PC-3 (cell line): ENCODE data around the gene DBH. TPM values are rescaled to one million over a fixed set of nuclear protein-coding genes. Genes with fewer than 3 reads are reported as not detected.
A peak's percentile ranks its signal among the peaks of the same experiment; 100 is the strongest.

Source experiments
- ATAC-seq: fragments of 200-7000 bp; cut with Tn5 transposase; 2 replicates; pipeline ENCODE4 v1.9.1; 2020; ENCODE audit warnings: mild to moderate bottlenecking, moderate library complexity
- BruUV-seq: library from RNA; stranded (reverse); fragments of 400-500 nt; replicated peaks from 2 replicates; lab custom pipeline; 2021; lab: Mats Ljungman, UMichigan
- CTCF ChIA-PET: fragments of 300-600 bp; sonication (Branson Sonifier 250); formaldehyde crosslinking; loops from one replicate; lab custom pipeline; 2022; ENCODE audit warnings: antibody characterized with exemption; lab: Charles Lee
- POLR2A ChIA-PET: fragments of 300-600 bp; sonication (Branson Sonifier 250); formaldehyde crosslinking; loops from one replicate; lab custom pipeline; 2022; ENCODE audit warnings: antibody characterized with exemption; ENCODE audit not compliant: unreplicated experiment; lab: Charles Lee
- DNase-seq: peaks from one replicate; pipeline ENCODE4 v3.0.0-alpha.2; 2015
- H2AFZ ChIP-seq: fragments of 300-600 bp; sonication (generic); 2 replicates; pipeline ENCODE4 v1.6.0; 2016; ENCODE audit warnings: antibody characterized with exemption, low read length
- H3F3A ChIP-seq: fragments of 300-600 bp; sonication (generic); one replicate; pipeline ENCODE4 v1.6.0; 2017; ENCODE audit warnings: antibody characterized with exemption, low read length, control low read depth, mild to moderate bottlenecking; ENCODE audit not compliant: unreplicated experiment
- H3K27ac ChIP-seq: fragments of 300-600 bp; sonication (generic); 2 replicates; pipeline ENCODE4 v1.5.1; 2016; ENCODE audit warnings: mild to moderate bottlenecking, low read length
- H3K27me3 ChIP-seq: fragments of 300-600 bp; sonication (generic); 2 replicates; pipeline ENCODE4 v1.6.1; 2016; ENCODE audit warnings: low read length, mixed read lengths
- H3K36me3 ChIP-seq: fragments of 300-600 bp; sonication (generic); 2 replicates; pipeline ENCODE4 v1.6.1; 2016; ENCODE audit warnings: low read depth, mixed run types, low read length, mixed read lengths
- H3K4me1 ChIP-seq: fragments of 300-600 bp; sonication (generic); 2 replicates; pipeline ENCODE4 v1.5.1; 2016; ENCODE audit warnings: low read length; ENCODE audit not compliant: insufficient read depth
- H3K4me2 ChIP-seq: fragments of 300-600 bp; sonication (generic); 2 replicates; pipeline ENCODE4 v1.6.0; 2016; ENCODE audit warnings: low read length
- H3K4me3 ChIP-seq: fragments of 300-600 bp; sonication (generic); 2 replicates; pipeline ENCODE4 v1.5.1; 2016; ENCODE audit warnings: mild to moderate bottlenecking, low read length, mixed read lengths
- H3K79me2 ChIP-seq: fragments of 300-600 bp; sonication (generic); 2 replicates; pipeline ENCODE4 v1.6.1; 2017; ENCODE audit warnings: low read length, mixed read lengths
- H3K9ac ChIP-seq: fragments of 300-600 bp; sonication (generic); 2 replicates; pipeline ENCODE4 v1.6.0; 2016; ENCODE audit warnings: mild to moderate bottlenecking, low read length
- H3K9me2 ChIP-seq: fragments of 300-600 bp; sonication (generic); replicated peaks from 2 replicates; pipeline ENCODE4 v1.6.1; 2016; ENCODE audit warnings: mixed run types, low read length, mixed read lengths
- H3K9me3 ChIP-seq: fragments of 300-600 bp; sonication (generic); 2 replicates; pipeline ENCODE4 v1.6.1; 2016; ENCODE audit warnings: low read length, mixed read lengths
- H4K20me1 ChIP-seq: fragments of 300-600 bp; sonication (generic); 2 replicates; pipeline ENCODE4 v1.6.1; 2016; ENCODE audit warnings: low read length, mixed read lengths
- CTCF ChIP-seq: fragments of 300-600 bp; sonication (generic); conservative IDR thresholded peaks from 2 replicates; pipeline ENCODE4 v1.5.1; 2017; ENCODE audit warnings: antibody characterized with exemption, low read depth, mild to moderate bottlenecking, low read length
- EZH2 ChIP-seq: fragments of 300-600 bp; sonication (generic); IDR thresholded peaks from one replicate; pipeline ENCODE4 v1.6.1; 2017; ENCODE audit warnings: antibody characterized with exemption, mild to moderate bottlenecking, low read length; ENCODE audit not compliant: unreplicated experiment
- EZH2phosphoT487 ChIP-seq: fragments of 300-600 bp; sonication (generic); IDR thresholded peaks from 2 replicates; pipeline ENCODE4 v1.6.1; 2018; ENCODE audit warnings: mild to moderate bottlenecking, antibody characterized with exemption, low read length, borderline replicate concordance
- intact Hi-C: fragments of 100-400 bp; cut with micrococcal nuclease; formaldehyde crosslinking; loops from 2 replicates; pipeline ENCODE4 v1.9.0; 2023
- total RNA-seq: library from RNA; depleted of rRNA; stranded (reverse); fragments of >200 nt; gene quantifications from 2 replicates; pipeline ENCODE4 v1.2.3, GENCODE V29; 2014

DBH gene
- total RNA-seq, 1 experiment from 2014 or later = not detected

- Histone ChIP-seq H3K27me3 (peaks cover 1% of the 10 kb centered on the region; the same call in 1 of the 2 replicates), H2AFZ (no peak overlapping the region), H3K27ac (no peak overlapping the region), H3K79me2 (no peaks in the 10 kb centered on the region), H3K4me1 (peaks cover 6% of the 10 kb centered on the region), H3K9me3 (no peaks in the 10 kb centered on the region), H3K9me2 (no peaks in the 10 kb centered on the region), H3K4me3 (no peak overlapping the region), H3K36me3 (no peaks in the 10 kb centered on the region), H3K9ac (no peak overlapping the region), H3K4me2 (no peak overlapping the region), H3F3A (no peaks in the 10 kb centered on the region), H4K20me1 (no peaks in the 10 kb centered on the region)
- ATAC-seq = no peak
- no TSS peak for BruUV-seq
- POLR2A ChIA-PET = no interaction called here
- CTCF ChIA-PET = no interaction called here
- intact Hi-C loops = no loop called here
- DNase-seq = no peak
- no peak for TF ChIP-seq EZH2phosphoT487
- TF ChIP-seq EZH2 = no peak
Observed at GRCh38 chr9:133661846-133662540, 25.8 kb downstream of the DBH start.

GRCh38 chr9:133664173-133665050, 28.2 kb downstream of the DBH start:
- Histone ChIP-seq H4K20me1 (no peaks in the 10 kb centered on the region), H3K9me3 (no peaks in the 10 kb centered on the region), H3F3A (no peaks in the 10 kb centered on the region), H3K36me3 (no peaks in the 10 kb centered on the region), H3K27ac (no peak overlapping the region), H2AFZ (no peak overlapping the region), H3K79me2 (no peaks in the 10 kb centered on the region), H3K9ac (no peak overlapping the region), H3K4me3 (no peak overlapping the region), H3K9me2 (no peaks in the 10 kb centered on the region), H3K27me3 (no peaks in the 10 kb centered on the region), H3K4me2 (no peak overlapping the region), H3K4me1 (no peaks in the 10 kb centered on the region)
- DNase-seq (no peak), ATAC-seq (no peak)
- TF ChIP-seq EZH2 (no peak), EZH2phosphoT487 (no peak), CTCF (0 out of 2 replicates have a peak, but pooled peaks have one; percentile 18)
- CTCF ChIA-PET = no interaction called here
- no TSS peak for BruUV-seq
- POLR2A ChIA-PET = no interaction called here
- intact Hi-C loops = no loop called here

- Histone ChIP-seq H3K9me3 (no peaks in the 10 kb centered on the region), H2AFZ (no peak overlapping the region), H3K9me2 (no peaks in the 10 kb centered on the region), H3K4me3 (no peak overlapping the region), H3K27ac (no peak overlapping the region), H3F3A (no peaks in the 10 kb centered on the region), H3K36me3 (no peaks in the 10 kb centered on the region), H3K27me3 (no peaks in the 10 kb centered on the region), H3K4me1 (no peaks in the 10 kb centered on the region), H3K4me2 (no peak overlapping the region), H3K9ac (no peak overlapping the region), H3K79me2 (no peaks in the 10 kb centered on the region), H4K20me1 (no peaks in the 10 kb centered on the region)
- ATAC-seq (no peak), DNase-seq (no peak)
- TF ChIP-seq CTCF (no peak), EZH2phosphoT487 (no peak), EZH2 (no peak)
- no TSS peak for BruUV-seq
- intact Hi-C loops = no loop called here
- POLR2A ChIA-PET = no interaction called here
- CTCF ChIA-PET = no interaction called here
Observed at GRCh38 chr9:133665096-133665495, 28.9 kb downstream of the DBH start.
